OCI-M2 (cell line): Measurements from ENCODE around the gene SLC39A5.
"Not testable (repeated sequence)": the region's sequence is repeated elsewhere in the genome, so short reads cannot be mapped to it uniquely, and the experiment has no call there.

Experiments
- DNase-seq: peaks from one replicate; lab custom pipeline; 2025; ENCODE audit not compliant: unreplicated experiment; lab: John Stamatoyannopoulos, UW

Gene SLC39A5

GRCh38 chr12:56242986-56243385 is 13.1 kb downstream of the SLC39A5 start:
- DNase-seq: no peak

GRCh38 chr12:56243731-56244181 is 13.9 kb downstream of the SLC39A5 start:
- no peak for DNase-seq

- no peak for DNase-seq
These were observed 14.6 kb downstream of the SLC39A5 start for GRCh38 chr12:56244494-56244893.

- DNase-seq: no peak
These were observed 18.1 kb downstream of the SLC39A5 start for GRCh38 chr12:56247923-56248322.

- DNase-seq: no peak
These were observed 18.9 kb downstream of the SLC39A5 start for GRCh38 chr12:56248711-56249110.

GRCh38 chr12:56252649-56253048 is 22.8 kb downstream of the SLC39A5 start:
- no peak for DNase-seq

GRCh38 chr12:56253091-56253490 is 23.2 kb downstream of the SLC39A5 start:
- no peak for DNase-seq

- DNase-seq: no peak
These were observed 25.8 kb downstream of the SLC39A5 start for GRCh38 chr12:56255671-56256070.

GRCh38 chr12:56256326-56256960 is 26.6 kb downstream of the SLC39A5 start:
- DNase-seq: no peak

- DNase-seq: no peak
These were observed 27.2 kb downstream of the SLC39A5 start for GRCh38 chr12:56257071-56257470.

- DNase-seq: no peak
These were observed 27.7 kb downstream of the SLC39A5 start for GRCh38 chr12:56257491-56258067.

- DNase-seq: peak; percentile 26
These were observed 28.4 kb downstream of the SLC39A5 start, which contains the start of gene ANKRD52 for GRCh38 chr12:56258068-56258819. Gene ANKRD52 (minus strand): TSS chr12:56258384. CDS start chr12:56258269, 115 bp downstream.

GRCh38 chr12:56258820-56259183 is 29.0 kb downstream of the SLC39A5 start:
- DNase-seq: no peak

GRCh38 chr12:56260380-56260779 is 30.5 kb downstream of the SLC39A5 start:
- DNase-seq: no peak

- no peak for DNase-seq
These were observed 31.1 kb downstream of the SLC39A5 start for GRCh38 chr12:56260921-56261320.

- no peak for DNase-seq
These were observed 31.8 kb downstream of the SLC39A5 start for GRCh38 chr12:56261503-56262232.

GRCh38 chr12:56262955-56263354 is 33.1 kb downstream of the SLC39A5 start:
- not testable (repeated sequence) for DNase-seq

GRCh38 chr12:56266068-56266692 is 36.3 kb downstream of the SLC39A5 start:
- not testable (repeated sequence) for DNase-seq

GRCh38 chr12:56266693-56267442 is 37.0 kb downstream of the SLC39A5 start, which contains the start of gene COQ10A:
Gene COQ10A (plus strand): TSS chr12:56266942. CDS start chr12:56267119, 177 bp downstream.
- peak; percentile 51 for DNase-seq

- no peak for DNase-seq
These were observed 37.7 kb downstream of the SLC39A5 start for GRCh38 chr12:56267443-56268071.
